Lower leg skin (tissue), 4 donors: ENCODE measurements around the gene WNT6. TPM values are rescaled to one million over a fixed set of nuclear protein-coding genes. Genes with fewer than 3 reads are reported as not detected.

Source experiments
- DNase-seq, 2 donors: peaks; one replicate each; pipeline ENCODE4 v3.0.0-alpha.2; 2019; ENCODE audit warnings: low spot score in 2 of 2
- H3K4me3 ChIP-seq: fragments of 200-600 bp; sonication (generic); 2 replicates; pipeline ENCODE4 v1.5.1; 2017; ENCODE audit warnings: mild to moderate bottlenecking, low read depth; ENCODE audit not compliant: poor library complexity, severe bottlenecking
- CTCF ChIP-seq, 3 donors: fragments of 450-650 bp; IDR thresholded peaks; one replicate each; pipeline ENCODE4 v1.5.1; 2016; ENCODE audit warnings: antibody characterized with exemption in 3 of 3, mild to moderate bottlenecking in 3 of 3, moderate library complexity in 2 of 3
- POLR2A ChIP-seq, 2 donors: fragments of 450-650 bp; IDR thresholded peaks; one replicate each; pipeline ENCODE4 v1.6.1; 2016 to 2017; ENCODE audit warnings: antibody characterized with exemption in 2 of 2, mild to moderate bottlenecking in 1 of 2, moderate library complexity in 1 of 2
- WGBS, 2 donors: methylation state at CpG; one replicate each; pipeline ENCODE4 v1.1.5; 2018; 5-methylcytosine and 5-hydroxymethylcytosine counted together
- intact Hi-C: fragments of 100-400 bp; cut with DNase I; formaldehyde crosslinking; loops from one replicate; pipeline ENCODE4 v1.15.0; 2023; ENCODE audit warnings: low total_unique reads
- total RNA-seq, 4 donors: library from RNA; depleted of rRNA; stranded (reverse); fragments of >200 nt; gene quantifications; one replicate each; pipeline ENCODE4 v1.1.0, GENCODE V29; 2016

Gene WNT6
- total RNA-seq, 4 donors from 2014 or later, result 1.3 to 5.5 (median 3.7) TPM

- TF ChIP-seq CTCF (IDR thresholded peaks at IDR 0.05) (no peak), POLR2A (IDR thresholded peaks at IDR 0.05) (no peak)
- peak in 1 of 2 donors; percentile 62 for DNase-seq
- intact Hi-C loops, result no loop called here
- WGBS, 2 donors, result 81 to 92% methylated on average over 3 of the region's 3 CpGs
- no peak overlapping the region for H3K4me3 ChIP-seq
Observed at GRCh38 chr2:218830526-218831306, 28.9 kb upstream of the WNT6 start.

- 52 to 56% methylated on average over 11 to 18 of the region's 18 CpGs for WGBS, 2 donors
- peak in 1 of 2 donors; percentile 82 for DNase-seq
- intact Hi-C loops, result no loop called here
- TF ChIP-seq CTCF (IDR thresholded peaks at IDR 0.05), result no peak
- no peak for TF ChIP-seq POLR2A (IDR thresholded peaks at IDR 0.05)
- no peak within 1 kb of the TSS for H3K4me3 ChIP-seq
Observed at GRCh38 chr2:218831378-218831990, 28.1 kb upstream of the WNT6 start, which contains the start of gene PRKAG3. Gene PRKAG3, minus strand, starts transcription at chr2:218831803.

- peak in 1 of 2 donors; percentile 80 for DNase-seq
- 69 to 93% methylated on average over 3 of the region's 3 CpGs for WGBS, 2 donors
- H3K4me3 ChIP-seq, result no peak overlapping the region
- no peak for TF ChIP-seq POLR2A (IDR thresholded peaks at IDR 0.05)
- TF ChIP-seq CTCF (IDR thresholded peaks at IDR 0.05), result no peak
- intact Hi-C loops, result no loop called here
Observed at GRCh38 chr2:218832081-218832480, 27.5 kb upstream of the WNT6 start.

GRCh38 chr2:218832520-218832919 is 27.1 kb upstream of the WNT6 start:
- intact Hi-C loops, result no loop called here
- peak; percentile 49 to 85 for DNase-seq
- no peak overlapping the region for H3K4me3 ChIP-seq
- WGBS, 2 donors, result 41 to 60% methylated on average over 3 of the region's 3 CpGs
- TF ChIP-seq CTCF (IDR thresholded peaks at IDR 0.05) (no peak), POLR2A (IDR thresholded peaks at IDR 0.05) (no peak)

GRCh38 chr2:218833023-218833609 is 26.5 kb upstream of the WNT6 start:
- no peak for TF ChIP-seq CTCF (IDR thresholded peaks at IDR 0.05)
- no peak for TF ChIP-seq POLR2A (IDR thresholded peaks at IDR 0.05)
- 66 to 70% methylated on average over 4 of the region's 4 CpGs for WGBS, 2 donors
- no peak overlapping the region for H3K4me3 ChIP-seq
- intact Hi-C loops, result no loop called here
- DNase-seq, result peak in 1 of 2 donors; percentile 32
